ENCODE measurements around the gene LRRC32. TPM values are rescaled to one million over a fixed set of nuclear protein-coding genes. Genes with fewer than 3 reads are reported as not detected.

LRRC32 gene
- total and polyA plus RNA-seq, 10 of the 15 experiments (the other 5 are each of a cell fraction or from before 2014, with no cell fraction given) = 0.56 to 20.8 (median 7.4) TPM

DNA sequence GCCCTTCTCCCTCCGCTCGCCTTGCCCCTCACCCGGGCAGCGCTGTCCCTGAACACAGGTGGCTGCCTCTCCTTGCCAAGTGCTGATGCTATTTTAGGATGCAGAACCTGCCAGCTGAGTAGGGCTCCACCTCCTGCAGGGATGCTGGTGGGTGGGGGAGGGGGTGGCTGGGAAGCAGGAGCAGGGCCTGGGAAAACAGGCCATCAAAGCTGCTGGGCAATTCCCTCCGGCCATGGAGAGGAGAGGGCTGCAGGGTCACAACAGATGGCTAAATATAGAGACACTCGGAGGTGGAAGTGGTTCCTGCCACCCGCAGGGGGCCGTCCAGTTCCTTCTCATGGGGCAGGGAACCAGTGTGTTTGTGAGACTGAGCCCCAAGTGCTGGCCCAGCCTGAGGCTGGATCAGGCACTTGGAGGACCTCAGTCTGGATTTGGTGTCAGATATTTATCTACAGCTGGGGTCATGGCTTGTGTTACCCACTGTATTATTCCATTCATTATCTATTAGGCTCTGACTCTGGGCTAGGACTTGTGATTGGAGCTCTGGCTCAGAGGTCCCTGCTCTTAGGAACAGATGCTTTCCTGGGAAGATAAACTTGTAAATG, 59.6 kb downstream of the LRRC32 start (continued):
- TF ChIP-seq, protein P1, sequence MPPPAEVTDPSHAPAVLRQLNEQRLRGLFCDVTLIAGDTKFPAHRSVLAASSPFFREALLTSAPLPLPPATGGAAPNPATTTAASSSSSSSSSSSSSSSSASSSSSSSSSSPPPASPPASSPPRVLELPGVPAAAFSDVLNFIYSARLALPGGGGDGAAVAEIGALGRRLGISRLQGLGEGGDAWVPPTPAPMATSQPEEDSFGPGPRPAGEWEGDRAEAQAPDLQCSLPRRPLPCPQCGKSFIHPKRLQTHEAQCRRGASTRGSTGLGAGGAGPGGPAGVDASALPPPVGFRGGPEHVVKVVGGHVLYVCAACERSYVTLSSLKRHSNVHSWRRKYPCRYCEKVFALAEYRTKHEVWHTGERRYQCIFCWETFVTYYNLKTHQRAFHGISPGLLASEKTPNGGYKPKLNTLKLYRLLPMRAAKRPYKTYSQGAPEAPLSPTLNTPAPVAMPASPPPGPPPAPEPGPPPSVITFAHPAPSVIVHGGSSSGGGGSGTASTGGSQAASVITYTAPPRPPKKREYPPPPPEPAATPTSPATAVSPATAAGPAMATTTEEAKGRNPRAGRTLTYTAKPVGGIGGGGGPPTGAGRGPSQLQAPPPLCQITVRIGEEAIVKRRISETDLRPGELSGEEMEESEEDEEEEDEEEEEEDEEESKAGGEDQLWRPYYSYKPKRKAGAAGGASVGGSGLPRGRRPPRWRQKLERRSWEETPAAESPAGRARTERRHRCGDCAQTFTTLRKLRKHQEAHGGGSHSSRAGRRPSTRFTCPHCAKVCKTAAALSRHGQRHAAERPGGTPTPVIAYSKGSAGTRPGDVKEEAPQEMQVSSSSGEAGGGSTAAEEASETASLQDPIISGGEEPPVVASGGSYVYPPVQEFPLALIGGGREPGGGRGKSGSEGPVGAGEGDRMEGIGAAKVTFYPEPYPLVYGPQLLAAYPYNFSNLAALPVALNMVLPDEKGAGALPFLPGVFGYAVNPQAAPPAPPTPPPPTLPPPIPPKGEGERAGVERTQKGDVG (CRISPR knock-in tag; IDR thresholded peaks at IDR 0.05) = no peak

DNA sequence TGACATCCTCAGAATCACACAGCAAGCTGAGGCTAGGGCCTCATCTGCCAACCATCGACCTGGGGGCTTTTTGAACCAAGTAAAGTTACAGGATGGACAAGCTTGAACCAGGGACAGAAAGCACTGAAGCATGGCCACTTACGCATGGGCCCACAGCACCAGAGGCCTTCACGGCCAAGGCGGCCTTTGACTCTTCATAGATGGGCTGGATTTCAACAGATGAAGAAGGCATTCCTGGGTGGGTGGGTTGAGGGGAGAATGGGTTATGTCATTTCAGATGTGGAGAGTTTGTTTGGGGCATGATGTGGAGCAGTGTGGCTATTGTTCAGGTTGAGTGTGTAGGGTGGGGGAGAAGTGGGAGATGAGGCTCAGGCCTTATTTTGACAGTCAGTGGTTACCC, 60.2 kb downstream of the LRRC32 start:
- ATAC-seq = no peak; the same call in 2 of the 3 replicates
- Histone ChIP-seq H3K79me2 (ENCODE audit: control insufficient read depth, insufficient read depth, low read length) (no peaks in the 10 kb centered on the region), H3K4me1 (ENCODE audit: control insufficient read depth, insufficient read depth, low read length) (no peaks in the 10 kb centered on the region), H4K20me1 (ENCODE audit: control insufficient read depth, insufficient read depth) (no peaks in the 10 kb centered on the region; the same call in 1 of the 2 replicates), H3K27me3 (replicated peaks in 1 of 2; ENCODE audit: control insufficient read depth in 2 of 2, insufficient read depth in 2 of 2, low read length in 1 of 2) (no peaks in the 10 kb centered on the region), H3K27ac (ENCODE audit: control insufficient read depth, insufficient read depth) (no peak overlapping the region), H3K4me2 (ENCODE audit: control insufficient read depth, insufficient read depth) (no peak overlapping the region), H3K4me3 (no peak overlapping the region), H2AFZ (ENCODE audit: control insufficient read depth, low read depth, low read length) (no peak overlapping the region), H3K9ac (ENCODE audit: control insufficient read depth, insufficient read depth, low read length) (no peak overlapping the region), H3K36me3 (ENCODE audit: control insufficient read depth in 2 of 2, insufficient read depth in 2 of 2, low read length in 1 of 2) (no peaks in the 10 kb centered on the region), H3K9me3 (replicated peaks; ENCODE audit: control insufficient read depth, insufficient read depth, low read length) (no peaks in the 10 kb centered on the region; the same call in 2 of the 3 replicates)
- 20% methylated on average over 4 of the region's 4 CpGs for WGBS (ENCODE audit: insufficient coverage, insufficient replicate concordance, low lambda C conversion rate, missing lambda C conversion rate)
- in situ Hi-C loops (cut with MboI) (no loop called here), intact Hi-C loops (cut with micrococcal nuclease; ENCODE audit: unreplicated experiment) (no loop called here)
- POLR2A ChIA-PET = interaction anchor here (1.3 kb wide), 1 partner anchor 16 kb away, joined by 4 read pairs; no protein-coding TSS in a partner anchor
- no peak for FAIRE-seq
- CTCF ChIA-PET = interaction anchor here (1.2 to 1.3 kb wide), 2 partner anchors 10 to 12 kb away, joined by 3 to 7 read pairs; no protein-coding TSS in a partner anchor
- RAD21 ChIA-PET (ENCODE audit: unreplicated experiment) = interaction anchor here (1.4 to 3.4 kb wide), 4 partner anchors 11 to 76 kb away, joined by 3 to 31 read pairs (median 12); no protein-coding TSS in a partner anchor
- BruUV-seq (replicated peaks) = no TSS peak
- no peak for DNase-seq (ENCODE audit: low read depth, low spot score)
- TF ChIP-seq HDAC2 (IDR thresholded peaks at IDR 0.05) (no peak), BACH1 (IDR thresholded peaks at IDR 0.05; ENCODE audit: borderline replicate concordance) (no peak), NFXL1 (IDR thresholded peaks at IDR 0.05; ENCODE audit: borderline replicate concordance) (no peak)
- TF ChIP-seq, protein P2, sequence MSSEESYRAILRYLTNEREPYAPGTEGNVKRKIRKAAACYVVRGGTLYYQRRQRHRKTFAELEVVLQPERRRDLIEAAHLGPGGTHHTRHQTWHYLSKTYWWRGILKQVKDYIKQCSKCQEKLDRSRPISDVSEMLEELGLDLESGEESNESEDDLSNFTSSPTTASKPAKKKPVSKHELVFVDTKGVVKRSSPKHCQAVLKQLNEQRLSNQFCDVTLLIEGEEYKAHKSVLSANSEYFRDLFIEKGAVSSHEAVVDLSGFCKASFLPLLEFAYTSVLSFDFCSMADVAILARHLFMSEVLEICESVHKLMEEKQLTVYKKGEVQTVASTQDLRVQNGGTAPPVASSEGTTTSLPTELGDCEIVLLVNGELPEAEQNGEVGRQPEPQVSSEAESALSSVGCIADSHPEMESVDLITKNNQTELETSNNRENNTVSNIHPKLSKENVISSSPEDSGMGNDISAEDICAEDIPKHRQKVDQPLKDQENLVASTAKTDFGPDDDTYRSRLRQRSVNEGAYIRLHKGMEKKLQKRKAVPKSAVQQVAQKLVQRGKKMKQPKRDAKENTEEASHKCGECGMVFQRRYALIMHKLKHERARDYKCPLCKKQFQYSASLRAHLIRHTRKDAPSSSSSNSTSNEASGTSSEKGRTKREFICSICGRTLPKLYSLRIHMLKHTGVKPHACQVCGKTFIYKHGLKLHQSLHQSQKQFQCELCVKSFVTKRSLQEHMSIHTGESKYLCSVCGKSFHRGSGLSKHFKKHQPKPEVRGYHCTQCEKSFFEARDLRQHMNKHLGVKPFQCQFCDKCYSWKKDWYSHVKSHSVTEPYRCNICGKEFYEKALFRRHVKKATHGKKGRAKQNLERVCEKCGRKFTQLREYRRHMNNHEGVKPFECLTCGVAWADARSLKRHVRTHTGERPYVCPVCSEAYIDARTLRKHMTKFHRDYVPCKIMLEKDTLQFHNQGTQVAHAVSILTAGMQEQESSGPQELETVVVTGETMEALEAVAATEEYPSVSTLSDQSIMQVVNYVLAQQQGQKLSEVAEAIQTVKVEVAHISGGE (CRISPR knock-in tag; IDR thresholded peaks at IDR 0.05) = no peak
- TF ChIP-seq, protein P3, sequence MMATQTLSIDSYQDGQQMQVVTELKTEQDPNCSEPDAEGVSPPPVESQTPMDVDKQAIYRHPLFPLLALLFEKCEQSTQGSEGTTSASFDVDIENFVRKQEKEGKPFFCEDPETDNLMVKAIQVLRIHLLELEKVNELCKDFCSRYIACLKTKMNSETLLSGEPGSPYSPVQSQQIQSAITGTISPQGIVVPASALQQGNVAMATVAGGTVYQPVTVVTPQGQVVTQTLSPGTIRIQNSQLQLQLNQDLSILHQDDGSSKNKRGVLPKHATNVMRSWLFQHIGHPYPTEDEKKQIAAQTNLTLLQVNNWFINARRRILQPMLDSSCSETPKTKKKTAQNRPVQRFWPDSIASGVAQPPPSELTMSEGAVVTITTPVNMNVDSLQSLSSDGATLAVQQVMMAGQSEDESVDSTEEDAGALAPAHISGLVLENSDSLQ (IDR thresholded peaks at IDR 0.05) = no peak
- SMC1A ChIA-PET (ENCODE audit: uncharacterized antibody, unreplicated experiment) = interaction anchor here (1.2 to 1.4 kb wide), 2 partner anchors 12 to 69 kb away, joined by 4 read pairs; no protein-coding TSS in a partner anchor
